HepG2 (cell line): ENCODE results near the gene C5. TPM values are rescaled to one million over a fixed set of nuclear protein-coding genes. Genes with fewer than 3 reads are reported as not detected.

ENCODE experiments used
- GTF3A ChIP-seq: sonication (generic); formaldehyde crosslinking; conservative IDR thresholded peaks from 2 replicates; pipeline ENCODE4 v1.4.0; 2020; ENCODE audit warnings: mild to moderate bottlenecking, missing genetic modification reagents
- HNRNPK ChIP-seq: fragments of 200-400 bp; formaldehyde crosslinking; IDR thresholded peaks from 2 replicates; pipeline ENCODE4 v1.6.1; 2018; ENCODE audit warnings: low read length, low read depth, moderate library complexity, mild to moderate bottlenecking; ENCODE audit not compliant: poor library complexity, severe bottlenecking
- KAT7 ChIP-seq: IDR thresholded peaks from 2 replicates; pipeline ENCODE4 v1.6.1; 2018; ENCODE audit warnings: borderline replicate concordance, missing compliant biosample characterization
- KAT8 ChIP-seq: IDR thresholded peaks from 2 replicates; pipeline ENCODE4 v1.6.1; 2016; ENCODE audit warnings: missing genetic modification reagents, missing compliant biosample characterization
- LRRFIP1 ChIP-seq: sonication (generic); formaldehyde crosslinking; conservative IDR thresholded peaks from 2 replicates; pipeline ENCODE4 v1.4.0; 2020; ENCODE audit warnings: missing genetic modification reagents
- MAZ ChIP-seq, 2 experiments: sonication (generic) in 1 of 2; formaldehyde crosslinking in 1 of 2; IDR thresholded peaks; 2 replicates each; pipeline versions ENCODE4 v1.5.0 to v1.6.1; 2012 to 2020; ENCODE audit warnings: low read depth in 2 of 2, mild to moderate bottlenecking in 2 of 2, borderline replicate concordance in 1 of 2, improper control_type of control experiment in 1 of 2, low read length in 1 of 2, missing genetic modification reagents in 1 of 2, moderate library complexity in 1 of 2
- MTF2 ChIP-seq: sonication (generic); formaldehyde crosslinking; IDR thresholded peaks from 2 replicates; pipeline ENCODE4 v1.5.0; 2020; ENCODE audit warnings: missing genetic modification reagents, borderline replicate concordance
- NFE2L2 ChIP-seq: fragments of 150-350 bp; IDR thresholded peaks from 2 replicates; pipeline ENCODE4 v1.6.1; 2014; ENCODE audit warnings: low read length
- NONO ChIP-seq, 2 experiments: fragments of 450-650 bp in 1 of 2; sonication (generic) in 1 of 2; formaldehyde crosslinking in 1 of 2; IDR thresholded peaks in 1 of 2; conservative IDR thresholded peaks in 1 of 2; 2 replicates each; pipeline versions ENCODE4 v1.6.1 to v1.8.0; 2017 to 2022; ENCODE audit warnings: mild to moderate bottlenecking in 1 of 2, missing genetic modification reagents in 1 of 2, moderate library complexity in 1 of 2
- RFX3 ChIP-seq: IDR thresholded peaks from 2 replicates; pipeline ENCODE4 v1.6.1; 2016; ENCODE audit warnings: missing biosample characterization, missing genetic modification reagents
- RXRB ChIP-seq: IDR thresholded peaks from 2 replicates; pipeline ENCODE4 v1.6.1; 2016; ENCODE audit warnings: borderline replicate concordance, missing genetic modification reagents, missing compliant biosample characterization
- TARDBP ChIP-seq: sonication (generic); formaldehyde crosslinking; IDR thresholded peaks from 2 replicates; pipeline ENCODE4 v1.8.0; 2022; ENCODE audit warnings: mild to moderate bottlenecking, missing genetic modification reagents
- YY1 ChIP-seq: IDR thresholded peaks from 2 replicates; pipeline ENCODE4 v1.6.1; 2011; ENCODE audit warnings: low read length, low read depth, moderate library complexity, mild to moderate bottlenecking; ENCODE audit not compliant: insufficient read depth, insufficient replicate concordance
- ZEB1 ChIP-seq: IDR thresholded peaks from 2 replicates; pipeline ENCODE4 v1.6.1; 2012; ENCODE audit warnings: mild to moderate bottlenecking, low read depth, inconsistent platforms; ENCODE audit not compliant: insufficient replicate concordance
- ZNF143 ChIP-seq: sonication (generic); formaldehyde crosslinking; IDR thresholded peaks from 2 replicates; pipeline ENCODE4 v1.4.0; 2020; ENCODE audit warnings: missing genetic modification reagents
- ZNF512 ChIP-seq: sonication (generic); formaldehyde crosslinking; IDR thresholded peaks from 2 replicates; pipeline ENCODE4 v1.4.0; 2020; ENCODE audit warnings: mild to moderate bottlenecking, missing genetic modification reagents
- ZNF577 ChIP-seq: sonication (generic); formaldehyde crosslinking; IDR thresholded peaks from 2 replicates; pipeline ENCODE4 v1.4.0; 2020; ENCODE audit warnings: mild to moderate bottlenecking, low read depth, missing genetic modification reagents, borderline replicate concordance
- ZNF614 ChIP-seq: IDR thresholded peaks from 2 replicates; pipeline ENCODE4 v1.6.1; 2018; ENCODE audit warnings: missing biosample characterization, missing genetic modification reagents, inconsistent platforms, borderline replicate concordance
- ZNF747 ChIP-seq: sonication (generic); formaldehyde crosslinking; IDR thresholded peaks from 2 replicates; pipeline ENCODE4 v1.8.1; 2023; ENCODE audit warnings: missing genetic modification reagents, mild to moderate bottlenecking, borderline replicate concordance
- polyA plus RNA-seq, 8 experiments: library from polyadenylated mRNA; depleted of rRNA in 3 of 8; stranded (reverse) in 7 of 8; unstranded in 1 of 8; fragments of >200 nt; fragmentation: Illumina TruSeq in 4 of 8; extraction: Trizol in 4 of 8; gene quantifications; 2 replicates each; pipeline versions ENCODE4 v1.2.1 to v1.2.3, GENCODE V29; 2011 to 2016; ENCODE audit warnings: low read depth in 4 of 8, missing spikeins in 1 of 8, mixed read lengths in 1 of 8; ENCODE audit not compliant: insufficient read depth in 1 of 8
- total RNA-seq, 5 experiments: library from RNA; depleted of rRNA; stranded (reverse); fragments of >200 nt; fragmentation: Illumina TruSeq; extraction: Trizol; gene quantifications; 2 replicates each; pipeline ENCODE4 v1.2.3, GENCODE V29; 2016; ENCODE audit warnings: low read depth in 1 of 5
- TF ChIP-seq, protein P1 (sequence below): sonication (generic); formaldehyde crosslinking; IDR thresholded peaks from 2 replicates; pipeline ENCODE4 v1.4.0; 2020; ENCODE audit warnings: mild to moderate bottlenecking, low read depth, missing genetic modification reagents
- TF ChIP-seq, protein P2 (sequence below): sonication (generic); formaldehyde crosslinking; IDR thresholded peaks from 2 replicates; pipeline ENCODE4 v1.5.1; 2020; ENCODE audit warnings: missing genetic modification reagents, mild to moderate bottlenecking, borderline replicate concordance
- TF ChIP-seq, protein P3 (sequence below): IDR thresholded peaks from 2 replicates; pipeline ENCODE4 v1.6.1; 2016; ENCODE audit warnings: missing genetic modification reagents, missing compliant biosample characterization

C5 gene
- total and polyA plus RNA-seq, 2 of the 13 experiments (the other 11 are each of a cell fraction or from before 2014, with no cell fraction given), result 57.6 to 192 TPM

DNA sequence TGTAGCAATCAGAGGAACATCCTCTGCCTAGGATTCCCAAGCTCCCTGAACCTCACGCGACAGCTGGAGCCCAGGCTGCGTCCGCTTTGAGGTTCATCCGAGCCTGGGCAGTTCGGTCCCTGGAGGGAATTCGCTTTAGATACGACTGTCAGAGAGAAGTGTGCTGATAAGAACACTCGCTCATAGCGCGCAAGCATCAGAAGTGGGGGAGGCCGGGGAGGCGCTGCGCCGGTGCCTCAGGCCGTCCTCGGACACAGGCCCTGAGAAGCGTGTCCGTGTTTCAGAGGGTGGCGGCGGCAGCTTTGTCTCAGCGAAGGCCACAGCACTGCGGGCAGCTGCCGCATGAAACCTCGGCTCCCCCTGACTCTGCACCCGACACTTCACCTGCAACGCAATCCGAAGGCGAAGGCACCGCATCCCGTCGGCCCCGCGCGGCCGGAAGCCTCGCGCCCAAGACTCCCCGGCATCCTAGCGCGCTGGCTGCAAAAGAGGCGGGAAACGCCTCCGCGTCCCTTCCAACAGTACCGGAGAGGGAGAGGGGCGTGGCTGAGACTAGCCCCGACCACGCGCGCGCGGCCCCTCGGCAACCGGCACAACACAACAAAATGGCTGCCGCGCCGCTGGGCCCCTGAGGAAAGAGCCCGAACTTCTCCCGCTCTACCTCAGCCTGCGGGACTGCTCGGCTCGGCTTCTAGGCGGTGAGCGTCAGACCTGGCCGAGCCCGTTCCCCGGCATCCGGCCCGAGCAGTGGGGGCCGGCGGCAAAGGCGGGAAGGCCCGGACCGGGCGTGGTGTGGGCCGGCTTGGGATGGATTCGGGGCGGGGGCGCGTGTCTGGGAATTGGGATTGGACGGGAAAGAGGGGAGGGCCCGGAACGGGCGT, 24.5 kb upstream of the C5 start, which contains the start of gene CNTRL (continued):
- peak; percentile 94 for TF ChIP-seq YY1
- TF ChIP-seq ZNF143 (CRISPR knock-in tag), result peak; percentile 82
- TF ChIP-seq, protein P1, sequence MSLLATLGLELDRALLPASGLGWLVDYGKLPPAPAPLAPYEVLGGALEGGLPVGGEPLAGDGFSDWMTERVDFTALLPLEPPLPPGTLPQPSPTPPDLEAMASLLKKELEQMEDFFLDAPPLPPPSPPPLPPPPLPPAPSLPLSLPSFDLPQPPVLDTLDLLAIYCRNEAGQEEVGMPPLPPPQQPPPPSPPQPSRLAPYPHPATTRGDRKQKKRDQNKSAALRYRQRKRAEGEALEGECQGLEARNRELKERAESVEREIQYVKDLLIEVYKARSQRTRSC (CRISPR knock-in tag), result peak; percentile 76; the same call in 1 of the 2 replicates
- TF ChIP-seq HNRNPK, result peak; percentile 99
- TF ChIP-seq ZNF512 (CRISPR knock-in tag), result no peak
- no peak for TF ChIP-seq NFE2L2
- TF ChIP-seq NONO (IDR thresholded peaks at IDR 0.05), result no peak
- peak; percentile 92; the same call in 1 of the 2 replicates for TF ChIP-seq NONO (CRISPR knock-in tag; conservative IDR thresholded peaks at IDR 0.05)
- peak; percentile 83 for TF ChIP-seq ZNF747 (CRISPR knock-in tag)
- TF ChIP-seq KAT8 (CRISPR knock-in tag), result peak; percentile 89
- TF ChIP-seq RFX3 (CRISPR knock-in tag), result peak; percentile 53; the same call in 1 of the 2 replicates
- TF ChIP-seq ZNF614 (CRISPR knock-in tag), result peak; percentile 56; the same call in 1 of the 2 replicates
- TF ChIP-seq ZNF577, result peak; percentile 54; the same call in 1 of the 2 replicates
- TF ChIP-seq, protein P2, sequence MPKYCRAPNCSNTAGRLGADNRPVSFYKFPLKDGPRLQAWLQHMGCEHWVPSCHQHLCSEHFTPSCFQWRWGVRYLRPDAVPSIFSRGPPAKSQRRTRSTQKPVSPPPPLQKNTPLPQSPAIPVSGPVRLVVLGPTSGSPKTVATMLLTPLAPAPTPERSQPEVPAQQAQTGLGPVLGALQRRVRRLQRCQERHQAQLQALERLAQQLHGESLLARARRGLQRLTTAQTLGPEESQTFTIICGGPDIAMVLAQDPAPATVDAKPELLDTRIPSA (CRISPR knock-in tag), result peak; percentile 98
- TF ChIP-seq LRRFIP1, result no peak
- TF ChIP-seq MTF2 (CRISPR knock-in tag), result no peak
- TF ChIP-seq MAZ (IDR thresholded peaks at IDR 0.05; ENCODE audit: borderline replicate concordance, low read depth, low read length), result no peak
- peak; percentile 92 for TF ChIP-seq MAZ (CRISPR knock-in tag; IDR thresholded peaks at IDR 0.05; ENCODE audit: low read depth)
- TF ChIP-seq, protein P3, sequence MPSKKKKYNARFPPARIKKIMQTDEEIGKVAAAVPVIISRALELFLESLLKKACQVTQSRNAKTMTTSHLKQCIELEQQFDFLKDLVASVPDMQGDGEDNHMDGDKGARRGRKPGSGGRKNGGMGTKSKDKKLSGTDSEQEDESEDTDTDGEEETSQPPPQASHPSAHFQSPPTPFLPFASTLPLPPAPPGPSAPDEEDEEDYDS (CRISPR knock-in tag), result peak; percentile 82
- TF ChIP-seq RXRB (CRISPR knock-in tag), result peak; percentile 73
- no peak for TF ChIP-seq GTF3A (CRISPR knock-in tag)
- no peak for TF ChIP-seq ZEB1
- TF ChIP-seq TARDBP (CRISPR knock-in tag), result peak; percentile 88; the same call in 1 of the 2 replicates
- TF ChIP-seq KAT7 (CRISPR knock-in tag), result peak; percentile 92
